ENCODE measurements around the gene SND1. TPM values are rescaled to one million over a fixed set of nuclear protein-coding genes. Genes with fewer than 3 reads are reported as not detected.

The SND1 gene
- total and polyA plus RNA-seq, 4 donors: 59.4 to 214 (median 84.1) TPM

DNA sequence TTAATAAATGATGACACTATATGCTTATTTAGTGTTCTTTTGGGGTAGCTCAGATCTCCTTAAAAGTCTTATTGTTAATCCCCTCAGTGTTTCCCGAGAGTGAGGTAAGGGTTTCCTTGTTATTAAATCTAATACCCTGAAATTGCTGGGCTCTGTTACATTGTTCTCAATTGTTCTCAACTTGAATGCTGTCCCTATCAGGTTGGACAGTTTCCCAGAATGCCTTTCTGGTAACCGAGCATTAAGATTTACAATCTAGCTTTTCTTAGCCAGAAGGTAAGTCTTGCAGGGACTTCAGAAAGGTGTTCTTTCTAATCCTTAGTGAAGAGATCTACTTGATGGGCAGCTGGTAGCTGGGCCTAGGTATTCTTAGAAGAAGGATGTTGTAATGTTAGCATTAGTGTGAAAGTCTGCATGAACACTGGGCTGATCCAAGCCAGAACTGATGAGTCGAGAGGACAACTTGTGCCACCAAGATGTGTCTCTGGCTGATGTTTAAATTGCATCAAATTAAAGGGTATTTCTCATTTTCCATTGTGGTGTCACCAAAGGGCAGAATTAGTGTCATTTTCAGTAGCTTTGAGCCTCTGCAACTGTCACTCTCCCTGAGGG, 89.9 kb downstream of the SND1 start:
- TF ChIP-seq RAD21 (IDR thresholded peaks at IDR 0.05): peak; percentile 8 to 31
- no peak for TF ChIP-seq GABPA (IDR thresholded peaks at IDR 0.05 in 1 of 2, conservative IDR thresholded peaks at IDR 0.05 in 1 of 2)
- TF ChIP-seq HNF4A (conservative IDR thresholded peaks at IDR 0.05): peak; percentile 30 to 70
- TF ChIP-seq, protein P1, sequence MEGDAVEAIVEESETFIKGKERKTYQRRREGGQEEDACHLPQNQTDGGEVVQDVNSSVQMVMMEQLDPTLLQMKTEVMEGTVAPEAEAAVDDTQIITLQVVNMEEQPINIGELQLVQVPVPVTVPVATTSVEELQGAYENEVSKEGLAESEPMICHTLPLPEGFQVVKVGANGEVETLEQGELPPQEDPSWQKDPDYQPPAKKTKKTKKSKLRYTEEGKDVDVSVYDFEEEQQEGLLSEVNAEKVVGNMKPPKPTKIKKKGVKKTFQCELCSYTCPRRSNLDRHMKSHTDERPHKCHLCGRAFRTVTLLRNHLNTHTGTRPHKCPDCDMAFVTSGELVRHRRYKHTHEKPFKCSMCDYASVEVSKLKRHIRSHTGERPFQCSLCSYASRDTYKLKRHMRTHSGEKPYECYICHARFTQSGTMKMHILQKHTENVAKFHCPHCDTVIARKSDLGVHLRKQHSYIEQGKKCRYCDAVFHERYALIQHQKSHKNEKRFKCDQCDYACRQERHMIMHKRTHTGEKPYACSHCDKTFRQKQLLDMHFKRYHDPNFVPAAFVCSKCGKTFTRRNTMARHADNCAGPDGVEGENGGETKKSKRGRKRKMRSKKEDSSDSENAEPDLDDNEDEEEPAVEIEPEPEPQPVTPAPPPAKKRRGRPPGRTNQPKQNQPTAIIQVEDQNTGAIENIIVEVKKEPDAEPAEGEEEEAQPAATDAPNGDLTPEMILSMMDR (IDR thresholded peaks at IDR 0.05; ENCODE audit: low read depth, low read length, missing input control): no peak
- TF ChIP-seq, protein P2, sequence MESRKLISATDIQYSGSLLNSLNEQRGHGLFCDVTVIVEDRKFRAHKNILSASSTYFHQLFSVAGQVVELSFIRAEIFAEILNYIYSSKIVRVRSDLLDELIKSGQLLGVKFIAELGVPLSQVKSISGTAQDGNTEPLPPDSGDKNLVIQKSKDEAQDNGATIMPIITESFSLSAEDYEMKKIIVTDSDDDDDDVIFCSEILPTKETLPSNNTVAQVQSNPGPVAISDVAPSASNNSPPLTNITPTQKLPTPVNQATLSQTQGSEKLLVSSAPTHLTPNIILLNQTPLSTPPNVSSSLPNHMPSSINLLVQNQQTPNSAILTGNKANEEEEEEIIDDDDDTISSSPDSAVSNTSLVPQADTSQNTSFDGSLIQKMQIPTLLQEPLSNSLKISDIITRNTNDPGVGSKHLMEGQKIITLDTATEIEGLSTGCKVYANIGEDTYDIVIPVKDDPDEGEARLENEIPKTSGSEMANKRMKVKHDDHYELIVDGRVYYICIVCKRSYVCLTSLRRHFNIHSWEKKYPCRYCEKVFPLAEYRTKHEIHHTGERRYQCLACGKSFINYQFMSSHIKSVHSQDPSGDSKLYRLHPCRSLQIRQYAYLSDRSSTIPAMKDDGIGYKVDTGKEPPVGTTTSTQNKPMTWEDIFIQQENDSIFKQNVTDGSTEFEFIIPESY (IDR thresholded peaks at IDR 0.05): no peak
- no peak for TF ChIP-seq EGR1 (IDR thresholded peaks at IDR 0.05; ENCODE audit: low read depth in 2 of 2)
- no peak for TF ChIP-seq TAF1 (conservative IDR thresholded peaks at IDR 0.05)
- no peak for TF ChIP-seq NR2F2 (IDR thresholded peaks at IDR 0.05)
- TF ChIP-seq JUND (IDR thresholded peaks at IDR 0.05): peak in 1 of 2 donors; percentile 42
- TF ChIP-seq RXRA (IDR thresholded peaks at IDR 0.05): peak in 1 of 2 donors; percentile 65
- no peak for TF ChIP-seq FOXA1 (IDR thresholded peaks at IDR 0.05)
- TF ChIP-seq, protein P3, sequence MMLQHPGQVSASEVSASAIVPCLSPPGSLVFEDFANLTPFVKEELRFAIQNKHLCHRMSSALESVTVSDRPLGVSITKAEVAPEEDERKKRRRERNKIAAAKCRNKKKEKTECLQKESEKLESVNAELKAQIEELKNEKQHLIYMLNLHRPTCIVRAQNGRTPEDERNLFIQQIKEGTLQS (IDR thresholded peaks at IDR 0.05): peak; percentile 29
- TF ChIP-seq, protein P4, sequence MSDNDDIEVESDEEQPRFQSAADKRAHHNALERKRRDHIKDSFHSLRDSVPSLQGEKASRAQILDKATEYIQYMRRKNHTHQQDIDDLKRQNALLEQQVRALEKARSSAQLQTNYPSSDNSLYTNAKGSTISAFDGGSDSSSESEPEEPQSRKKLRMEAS (IDR thresholded peaks at IDR 0.05): no peak
- peak; percentile 47 for TF ChIP-seq SP1 (IDR thresholded peaks at IDR 0.05)
- TF ChIP-seq FOXA2 (IDR thresholded peaks at IDR 0.05): no peak
- TF ChIP-seq YY1 (IDR thresholded peaks at IDR 0.05): no peak
- TF ChIP-seq, protein P5, sequence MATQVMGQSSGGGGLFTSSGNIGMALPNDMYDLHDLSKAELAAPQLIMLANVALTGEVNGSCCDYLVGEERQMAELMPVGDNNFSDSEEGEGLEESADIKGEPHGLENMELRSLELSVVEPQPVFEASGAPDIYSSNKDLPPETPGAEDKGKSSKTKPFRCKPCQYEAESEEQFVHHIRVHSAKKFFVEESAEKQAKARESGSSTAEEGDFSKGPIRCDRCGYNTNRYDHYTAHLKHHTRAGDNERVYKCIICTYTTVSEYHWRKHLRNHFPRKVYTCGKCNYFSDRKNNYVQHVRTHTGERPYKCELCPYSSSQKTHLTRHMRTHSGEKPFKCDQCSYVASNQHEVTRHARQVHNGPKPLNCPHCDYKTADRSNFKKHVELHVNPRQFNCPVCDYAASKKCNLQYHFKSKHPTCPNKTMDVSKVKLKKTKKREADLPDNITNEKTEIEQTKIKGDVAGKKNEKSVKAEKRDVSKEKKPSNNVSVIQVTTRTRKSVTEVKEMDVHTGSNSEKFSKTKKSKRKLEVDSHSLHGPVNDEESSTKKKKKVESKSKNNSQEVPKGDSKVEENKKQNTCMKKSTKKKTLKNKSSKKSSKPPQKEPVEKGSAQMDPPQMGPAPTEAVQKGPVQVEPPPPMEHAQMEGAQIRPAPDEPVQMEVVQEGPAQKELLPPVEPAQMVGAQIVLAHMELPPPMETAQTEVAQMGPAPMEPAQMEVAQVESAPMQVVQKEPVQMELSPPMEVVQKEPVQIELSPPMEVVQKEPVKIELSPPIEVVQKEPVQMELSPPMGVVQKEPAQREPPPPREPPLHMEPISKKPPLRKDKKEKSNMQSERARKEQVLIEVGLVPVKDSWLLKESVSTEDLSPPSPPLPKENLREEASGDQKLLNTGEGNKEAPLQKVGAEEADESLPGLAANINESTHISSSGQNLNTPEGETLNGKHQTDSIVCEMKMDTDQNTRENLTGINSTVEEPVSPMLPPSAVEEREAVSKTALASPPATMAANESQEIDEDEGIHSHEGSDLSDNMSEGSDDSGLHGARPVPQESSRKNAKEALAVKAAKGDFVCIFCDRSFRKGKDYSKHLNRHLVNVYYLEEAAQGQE (IDR thresholded peaks at IDR 0.05): no peak
- TF ChIP-seq HNF4G (IDR thresholded peaks at IDR 0.05): no peak
- 66% methylated on average over 3 of the region's 3 CpGs for WGBS
- Histone ChIP-seq H3K4me3 (ENCODE audit: low read depth in 1 of 3, low read length in 3 of 3) (no peak overlapping the region), H3K36me3 (ENCODE audit: control insufficient read depth in 4 of 4, insufficient read depth in 3 of 4, low read depth in 1 of 4, low read length in 3 of 4) (peaks cover 0 to 6% (median 4%) of the 10 kb centered on the region in 4 donors), H3K27ac (ENCODE audit: low read depth in 1 of 2, low read length in 2 of 2) (no peak overlapping the region), H3K9ac (ENCODE audit: low read depth in 1 of 2, low read length in 2 of 2) (no peak overlapping the region), H3K9me3 (ENCODE audit: control insufficient read depth in 4 of 4, low read length in 3 of 4) (no peaks in the 10 kb centered on the region), H3K4me1 (ENCODE audit: control insufficient read depth in 4 of 4, insufficient read depth in 4 of 4, low read length in 3 of 4) (no peaks in the 10 kb centered on the region), H3K27me3 (ENCODE audit: control insufficient read depth in 4 of 4, insufficient read depth in 4 of 4, low read length in 3 of 4) (no peaks in the 10 kb centered on the region)
- no peak for DNase-seq (ENCODE audit: low spot score)

All from liver (tissue), 9 donors.